GM23248 (cell line): ENCODE measurements around the gene SKAP1.

Source experiments
- EZH2 ChIP-seq: fragments of 200-600 bp; sonication (generic); IDR thresholded peaks from 2 replicates; pipeline ENCODE4 v1.6.1; 2018; ENCODE audit warnings: antibody characterized with exemption, mild to moderate bottlenecking; ENCODE audit not compliant: insufficient read depth, poor library complexity, severe bottlenecking
- EZH2phosphoT487 ChIP-seq: fragments of 200-600 bp; sonication (generic); IDR thresholded peaks from 2 replicates; pipeline ENCODE4 v1.6.1; 2018; ENCODE audit warnings: antibody characterized with exemption, moderate library complexity, mild to moderate bottlenecking, low read depth; ENCODE audit not compliant: insufficient read depth

DNA sequence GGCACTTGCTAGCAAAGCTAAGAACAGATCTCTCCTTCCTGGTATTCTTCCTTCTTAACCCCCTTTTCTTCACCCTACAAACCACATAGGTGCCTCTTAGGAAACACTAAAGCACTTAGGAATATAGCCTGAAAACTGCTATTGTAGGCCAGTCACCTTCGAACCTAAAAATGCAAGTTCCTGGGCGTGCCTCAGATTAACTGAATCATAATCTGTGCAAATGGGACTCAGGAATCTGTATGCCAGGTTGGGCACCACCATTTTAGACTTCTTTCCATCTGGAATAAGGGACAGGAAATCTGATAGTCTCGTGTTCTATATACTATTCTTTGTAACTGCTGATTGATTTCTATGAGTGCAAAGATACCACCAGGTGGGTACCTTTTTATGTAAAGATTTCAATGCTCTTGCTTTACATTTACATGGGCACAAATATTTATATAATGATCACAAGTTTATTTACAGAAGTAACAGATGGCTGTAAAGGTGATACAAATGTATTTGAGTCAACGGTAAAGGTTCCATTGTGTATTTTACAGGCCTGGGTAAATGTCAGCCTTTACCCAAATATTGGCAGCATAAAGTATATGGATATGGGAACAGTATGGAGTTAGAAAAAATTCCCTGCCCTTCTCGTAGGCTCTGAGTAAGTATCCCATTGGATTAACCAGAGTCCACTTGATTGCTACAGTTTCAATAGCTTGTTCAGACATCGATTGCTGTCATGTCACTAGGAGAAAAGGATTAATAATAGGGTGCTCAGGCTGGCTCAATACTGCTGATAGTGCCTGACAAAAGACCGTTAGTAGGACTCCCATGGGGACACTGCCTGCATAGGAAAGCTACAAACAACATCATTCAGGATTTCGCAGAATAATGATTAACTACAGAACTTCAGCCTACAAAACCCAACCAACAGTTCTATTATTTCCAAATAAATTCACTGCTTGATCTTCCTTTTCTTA is 197.7 kb downstream of the SKAP1 start:
- no peak for TF ChIP-seq EZH2
- no peak for TF ChIP-seq EZH2phosphoT487
